ENCODE results near the gene TST.

The TST gene

GRCh38 chr22:37058917-37059701 lies 39.9 kb upstream of the TST start:
- DNase-seq (ENCODE audit: insufficient read length, low spot score), result no peak
- FAIRE-seq, result no peak
- TF ChIP-seq POLR2A (IDR thresholded peaks at IDR 0.05; ENCODE audit: low read depth, low read length), result no peak

GRCh38 chr22:37057796-37058510 lies 38.7 kb upstream of the TST start:
- FAIRE-seq, result no peak
- no peak for TF ChIP-seq POLR2A (IDR thresholded peaks at IDR 0.05; ENCODE audit: low read depth, low read length)
- no peak for DNase-seq (ENCODE audit: insufficient read length, low spot score)

- no peak for FAIRE-seq
- TF ChIP-seq POLR2A (IDR thresholded peaks at IDR 0.05; ENCODE audit: low read depth, low read length), result no peak
- no peak for DNase-seq (ENCODE audit: insufficient read length, low spot score)
Observed at GRCh38 chr22:37057226-37057625, 38.0 kb upstream of the TST start.

- no peak for FAIRE-seq
- no peak for TF ChIP-seq POLR2A (IDR thresholded peaks at IDR 0.05; ENCODE audit: low read depth, low read length)
- DNase-seq (ENCODE audit: insufficient read length, low spot score), result no peak
Observed at GRCh38 chr22:37056246-37056645, 37.0 kb upstream of the TST start.

GRCh38 chr22:37054600-37055365 lies 35.5 kb upstream of the TST start:
- DNase-seq (ENCODE audit: insufficient read length, low spot score) (no peak), FAIRE-seq (no peak)
- no peak for TF ChIP-seq POLR2A (IDR thresholded peaks at IDR 0.05; ENCODE audit: low read depth, low read length)

GRCh38 chr22:37054056-37054395 lies 34.8 kb upstream of the TST start:
- no peak for FAIRE-seq
- TF ChIP-seq POLR2A (IDR thresholded peaks at IDR 0.05; ENCODE audit: low read depth, low read length), result no peak
- DNase-seq (ENCODE audit: insufficient read length, low spot score), result no peak

- DNase-seq (ENCODE audit: insufficient read length, low spot score) (no peak), FAIRE-seq (no peak)
- TF ChIP-seq POLR2A (IDR thresholded peaks at IDR 0.05; ENCODE audit: low read depth, low read length), result no peak
Observed at GRCh38 chr22:37053310-37054055, 34.2 kb upstream of the TST start.

GRCh38 chr22:37052386-37053309 lies 33.4 kb upstream of the TST start:
- DNase-seq (ENCODE audit: insufficient read length, low spot score), result no peak
- no peak for TF ChIP-seq POLR2A (IDR thresholded peaks at IDR 0.05; ENCODE audit: low read depth, low read length)
- FAIRE-seq, result no peak

- no peak for FAIRE-seq
- peak; percentile 61 for TF ChIP-seq POLR2A (IDR thresholded peaks at IDR 0.05; ENCODE audit: low read depth, low read length)
- peak; percentile 86 for DNase-seq (ENCODE audit: insufficient read length, low spot score)
Observed at GRCh38 chr22:37051391-37052385, 32.4 kb upstream of the TST start, which contains the start of gene KCTD17. Gene KCTD17 (plus strand): TSS chr22:37051742. CDS start chr22:37051761, 19 bp downstream.

GRCh38 chr22:37050913-37051312 lies 31.7 kb upstream of the TST start:
- DNase-seq (ENCODE audit: insufficient read length, low spot score), result no peak
- no peak for TF ChIP-seq POLR2A (IDR thresholded peaks at IDR 0.05; ENCODE audit: low read depth, low read length)
- FAIRE-seq, result no peak

GRCh38 chr22:37049224-37049623 lies 30.0 kb upstream of the TST start:
- TF ChIP-seq POLR2A (IDR thresholded peaks at IDR 0.05; ENCODE audit: low read depth, low read length), result no peak
- no peak for DNase-seq (ENCODE audit: insufficient read length, low spot score)
- FAIRE-seq, result no peak

- FAIRE-seq, result no peak
- no peak for DNase-seq (ENCODE audit: insufficient read length, low spot score)
- TF ChIP-seq POLR2A (IDR thresholded peaks at IDR 0.05; ENCODE audit: low read depth, low read length), result no peak
Observed at GRCh38 chr22:37048133-37048532, 28.9 kb upstream of the TST start.

All from H54 (cell line).